Activated CD8-positive, alpha-beta memory T cell treated with anti-CD3 and anti-CD28 coated beads for 48 hours (primary cell): ENCODE results near the gene ACOT7.
A peak's percentile ranks its signal among the peaks of the same experiment; 100 is the strongest.
"Not testable (repeated sequence)": the region's sequence is repeated elsewhere in the genome, so short reads cannot be mapped to it uniquely, and the experiment has no call there.

Experiments
- DNase-seq, 3 experiments: peaks; one replicate each; pipeline ENCODE4 v3.0.0-alpha.2; 2020; ENCODE audit warnings: low read depth in 2 of 3, low spot score in 2 of 3

ACOT7 gene, protein sequence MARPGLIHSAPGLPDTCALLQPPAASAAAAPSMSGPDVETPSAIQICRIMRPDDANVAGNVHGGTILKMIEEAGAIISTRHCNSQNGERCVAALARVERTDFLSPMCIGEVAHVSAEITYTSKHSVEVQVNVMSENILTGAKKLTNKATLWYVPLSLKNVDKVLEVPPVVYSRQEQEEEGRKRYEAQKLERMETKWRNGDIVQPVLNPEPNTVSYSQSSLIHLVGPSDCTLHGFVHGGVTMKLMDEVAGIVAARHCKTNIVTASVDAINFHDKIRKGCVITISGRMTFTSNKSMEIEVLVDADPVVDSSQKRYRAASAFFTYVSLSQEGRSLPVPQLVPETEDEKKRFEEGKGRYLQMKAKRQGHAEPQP

DNA sequence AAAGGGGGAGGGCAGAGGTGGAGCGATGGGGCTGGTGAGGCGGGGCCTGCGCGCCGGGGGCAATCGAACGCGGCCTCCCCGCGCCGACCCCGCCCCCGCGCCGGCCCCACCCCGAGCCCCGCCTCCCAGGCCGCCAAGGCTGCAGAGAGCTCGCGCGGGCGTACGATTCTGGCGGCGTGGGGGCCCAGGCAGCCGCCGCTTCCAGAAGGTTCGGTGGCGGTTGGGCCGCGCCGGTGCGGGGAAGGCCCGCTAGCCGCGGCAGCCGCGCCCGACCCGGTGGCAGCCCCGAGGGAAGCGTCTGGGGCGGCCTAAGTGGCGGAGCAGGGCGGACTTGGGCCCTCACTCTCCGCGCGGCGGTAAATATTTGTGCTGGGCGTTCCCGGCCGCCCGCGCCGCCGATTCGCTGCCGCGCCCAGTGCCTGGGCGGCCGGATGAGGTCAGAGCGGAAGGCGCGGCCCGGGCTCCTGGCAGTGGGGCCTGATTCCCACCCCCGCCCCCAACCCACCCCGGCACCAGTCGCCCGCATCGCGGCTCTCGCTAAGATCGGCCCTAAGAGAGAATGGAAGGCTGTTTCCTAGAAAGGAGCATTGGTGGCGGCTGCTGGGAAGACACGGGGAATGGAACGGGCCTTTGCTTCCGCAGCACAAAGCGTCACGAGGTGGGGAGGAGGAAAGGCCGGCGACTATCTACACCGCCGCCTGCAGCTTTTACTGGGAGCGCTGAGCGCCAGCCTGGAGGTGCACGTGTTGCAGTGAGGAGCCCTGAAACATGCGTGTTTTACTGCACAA is at the start of gene ACOT7:
TSS of gene ACOT7 (minus strand) at position 368 of the 788 bp plus-strand sequence. CDS start 368 bp downstream, outside the sequence.
- peak; percentile 68 to 87 (median 83) for DNase-seq

DNA sequence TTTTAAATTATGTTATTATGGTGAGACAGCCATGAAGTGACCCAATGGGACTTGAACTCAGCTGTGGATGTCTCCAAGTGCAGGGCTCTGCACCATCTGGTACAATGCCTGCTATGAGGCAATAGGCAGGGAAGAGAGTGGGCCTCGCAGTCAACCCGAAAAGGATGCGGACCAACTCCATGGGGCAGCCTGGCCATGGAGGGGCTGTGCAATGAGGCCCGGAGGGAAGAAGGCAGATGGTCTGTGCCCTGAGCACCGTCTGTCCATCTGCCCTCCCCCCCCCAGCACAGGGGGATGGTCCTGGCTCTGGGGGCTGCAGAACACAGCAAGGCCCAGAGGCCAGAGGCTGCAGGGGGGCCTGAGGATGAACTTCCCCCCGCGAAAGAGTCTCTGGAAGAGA is 48.0 kb upstream of the ACOT7 start:
- no peak for DNase-seq

DNA sequence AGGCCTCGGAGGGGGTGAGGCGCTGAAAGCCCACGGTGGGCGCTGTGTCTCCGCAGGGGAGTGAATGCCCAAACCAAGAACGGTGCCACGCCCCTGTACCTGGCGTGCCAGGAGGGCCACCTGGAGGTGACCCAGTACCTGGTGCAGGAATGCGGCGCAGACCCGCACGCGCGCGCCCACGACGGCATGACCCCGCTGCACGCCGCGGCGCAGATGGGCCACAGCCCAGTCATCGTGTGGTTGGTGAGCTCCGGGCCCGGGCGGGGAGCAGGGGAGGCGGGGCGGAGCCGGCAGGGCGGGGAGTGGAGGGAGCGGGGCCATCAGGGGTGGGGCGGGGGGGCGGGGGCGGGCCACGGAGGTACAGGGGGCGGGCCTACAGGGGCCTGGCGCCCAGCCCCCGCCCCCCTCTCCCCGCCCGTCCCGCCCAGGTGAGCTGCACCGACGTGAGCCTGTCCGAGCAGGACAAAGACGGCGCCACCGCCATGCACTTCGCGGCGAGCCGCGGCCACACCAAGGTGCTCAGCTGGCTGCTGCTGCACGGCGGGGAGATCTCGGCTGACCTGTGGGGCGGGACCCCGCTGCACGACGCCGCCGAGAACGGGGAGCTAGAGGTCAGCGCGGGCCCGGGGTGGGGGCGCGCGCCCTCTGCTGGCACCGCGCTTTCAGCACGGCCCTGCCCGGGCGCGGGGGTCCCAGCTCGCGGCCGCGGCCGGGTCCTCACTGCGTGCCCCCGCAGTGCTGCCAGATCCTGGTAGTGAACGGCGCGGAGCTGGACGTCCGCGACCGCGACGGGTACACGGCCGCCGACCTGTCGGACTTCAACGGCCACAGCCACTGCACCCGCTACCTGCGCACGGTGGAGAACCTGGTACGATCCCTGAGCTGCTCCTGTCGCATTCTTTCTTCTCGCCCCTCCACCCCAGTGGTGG is 46.9 kb upstream of the ACOT7 start:
- DNase-seq: peak in 1 of 3 experiments; percentile 45

DNA sequence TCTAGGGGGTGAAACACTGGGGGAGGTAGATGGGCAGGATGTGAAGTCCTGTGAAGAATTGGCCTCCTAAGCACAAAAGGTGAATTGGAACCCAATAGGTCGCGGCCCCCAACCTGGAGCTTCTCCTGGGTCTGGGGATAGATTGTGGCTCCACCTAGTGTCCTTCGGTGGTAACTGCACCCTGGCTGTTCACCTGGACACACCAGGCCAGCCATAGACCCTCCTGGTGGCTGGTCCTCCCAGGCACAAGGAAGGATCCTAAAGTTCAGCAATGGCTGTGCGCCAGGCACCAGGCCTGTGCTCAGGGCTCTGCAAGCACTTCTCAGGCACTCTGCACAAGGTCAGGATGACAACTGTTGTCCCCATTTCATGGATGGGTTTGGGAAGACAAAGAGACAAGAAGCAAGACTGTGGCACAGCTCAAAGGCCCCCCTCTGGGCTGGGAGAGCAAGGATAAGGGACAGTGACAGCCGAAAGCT is 44.5 kb upstream of the ACOT7 start:
- no peak for DNase-seq

DNA sequence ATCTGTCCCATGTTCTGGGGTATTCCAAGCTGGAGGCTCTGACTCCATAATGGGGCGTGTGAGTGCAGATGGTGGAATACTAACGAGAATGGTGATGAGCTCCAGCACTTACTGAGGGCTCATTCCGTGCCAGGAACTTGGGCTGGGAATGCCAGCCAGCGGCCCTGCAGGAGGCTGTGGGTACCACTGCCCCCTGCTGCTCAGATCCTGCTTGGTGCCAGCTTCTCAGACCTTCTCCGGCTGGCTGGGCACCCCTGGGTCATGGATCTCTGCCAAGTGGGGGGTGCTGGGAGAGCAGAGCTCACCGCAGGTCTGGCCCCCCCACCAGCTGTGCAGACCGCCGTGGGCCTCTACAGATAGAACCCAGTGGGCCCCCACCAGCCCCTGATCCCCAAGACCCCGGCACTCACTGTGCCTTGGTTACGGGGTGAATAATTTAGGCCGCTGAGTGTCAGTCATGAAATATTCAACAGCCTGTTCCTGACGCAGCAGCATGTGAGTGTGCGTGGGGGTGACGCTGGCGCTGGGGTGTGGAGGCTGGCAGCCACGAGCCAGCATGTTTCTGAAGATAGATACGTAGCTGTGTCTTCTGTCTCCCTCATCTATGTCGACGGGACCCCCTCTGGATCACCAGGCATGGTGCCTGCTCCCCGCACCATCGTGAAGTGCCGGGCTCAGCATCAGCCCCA is 43.6 kb upstream of the ACOT7 start:
- not testable (repeated sequence) for DNase-seq

DNA sequence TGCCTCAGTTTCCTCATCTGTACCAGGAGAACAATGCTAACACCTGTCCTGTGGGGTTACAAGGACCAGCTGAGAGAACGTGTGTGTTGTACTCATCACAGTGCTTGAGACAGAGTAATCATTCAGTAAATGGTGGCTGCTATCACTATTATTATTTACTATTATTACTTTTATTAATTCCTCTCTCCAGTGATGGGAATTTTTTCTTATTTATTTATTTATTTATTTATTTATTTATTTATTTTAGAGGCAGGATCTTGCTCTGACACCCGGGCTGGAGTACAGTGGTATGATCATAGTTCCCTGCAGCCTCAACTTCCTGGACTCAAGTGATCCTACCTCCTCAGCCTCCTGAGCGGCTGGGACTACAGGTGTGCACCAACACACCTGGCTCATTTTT is 42.7 kb upstream of the ACOT7 start:
- not testable (repeated sequence) for DNase-seq

DNA sequence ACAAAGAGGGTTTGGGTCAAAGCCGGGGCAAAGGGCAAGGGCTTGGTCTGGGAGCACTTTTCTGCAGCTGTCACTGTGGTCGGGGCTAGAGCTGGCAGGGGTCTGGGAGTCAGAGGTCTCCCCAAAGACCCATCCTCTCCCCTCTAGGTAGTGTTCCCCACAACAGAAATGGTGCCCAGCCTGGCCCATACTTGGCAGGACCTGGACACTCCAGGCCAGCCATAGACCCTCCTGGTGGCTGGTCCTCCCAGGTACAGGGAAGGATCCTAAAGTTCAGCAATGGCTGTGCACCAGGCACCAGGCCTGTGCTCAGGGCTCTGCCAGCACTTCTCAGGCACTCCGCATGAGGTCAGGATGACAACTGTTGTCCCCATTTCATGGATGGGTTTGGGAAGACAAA is 42.0 kb upstream of the ACOT7 start:
- no peak for DNase-seq

DNA sequence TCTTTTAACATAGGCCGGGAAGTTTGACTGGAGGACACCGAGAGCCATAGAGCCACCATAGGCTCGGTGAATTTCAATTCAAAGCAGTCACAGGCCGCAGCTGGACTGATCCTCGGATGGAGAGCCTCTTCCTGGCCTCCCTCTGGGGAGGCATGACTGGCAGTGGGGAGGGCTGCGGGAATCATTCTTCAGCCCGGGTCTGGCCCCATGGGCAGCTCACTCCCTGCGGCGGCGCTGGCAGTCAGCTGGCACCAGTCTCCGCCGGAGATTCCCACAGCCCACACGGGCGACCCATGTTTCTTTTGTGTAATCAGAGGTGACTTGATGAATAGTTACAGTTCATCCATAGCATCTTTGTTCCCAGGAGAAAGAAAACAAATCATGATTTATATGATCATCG is 41.6 kb upstream of the ACOT7 start:
- DNase-seq: no peak

DNA sequence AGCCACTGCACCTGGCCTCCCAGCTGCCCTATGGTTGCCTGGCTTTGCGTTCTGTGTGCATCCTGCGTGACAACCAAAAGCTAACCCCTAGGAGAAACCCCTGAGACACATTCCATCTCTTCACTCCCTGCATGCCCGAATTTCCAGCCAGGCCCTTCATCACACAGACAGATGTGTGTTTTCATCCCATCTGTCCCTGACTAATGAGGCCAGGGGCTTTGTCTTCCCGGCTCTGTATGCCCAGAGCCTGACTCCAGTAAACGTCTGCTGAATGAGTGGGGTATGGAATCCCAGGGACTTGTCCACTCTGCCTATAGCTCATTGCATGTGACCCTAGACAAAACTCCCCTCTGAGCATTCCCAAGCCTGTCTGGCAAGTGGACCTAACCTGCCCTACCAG is 40.6 kb upstream of the ACOT7 start:
- no peak for DNase-seq

DNA sequence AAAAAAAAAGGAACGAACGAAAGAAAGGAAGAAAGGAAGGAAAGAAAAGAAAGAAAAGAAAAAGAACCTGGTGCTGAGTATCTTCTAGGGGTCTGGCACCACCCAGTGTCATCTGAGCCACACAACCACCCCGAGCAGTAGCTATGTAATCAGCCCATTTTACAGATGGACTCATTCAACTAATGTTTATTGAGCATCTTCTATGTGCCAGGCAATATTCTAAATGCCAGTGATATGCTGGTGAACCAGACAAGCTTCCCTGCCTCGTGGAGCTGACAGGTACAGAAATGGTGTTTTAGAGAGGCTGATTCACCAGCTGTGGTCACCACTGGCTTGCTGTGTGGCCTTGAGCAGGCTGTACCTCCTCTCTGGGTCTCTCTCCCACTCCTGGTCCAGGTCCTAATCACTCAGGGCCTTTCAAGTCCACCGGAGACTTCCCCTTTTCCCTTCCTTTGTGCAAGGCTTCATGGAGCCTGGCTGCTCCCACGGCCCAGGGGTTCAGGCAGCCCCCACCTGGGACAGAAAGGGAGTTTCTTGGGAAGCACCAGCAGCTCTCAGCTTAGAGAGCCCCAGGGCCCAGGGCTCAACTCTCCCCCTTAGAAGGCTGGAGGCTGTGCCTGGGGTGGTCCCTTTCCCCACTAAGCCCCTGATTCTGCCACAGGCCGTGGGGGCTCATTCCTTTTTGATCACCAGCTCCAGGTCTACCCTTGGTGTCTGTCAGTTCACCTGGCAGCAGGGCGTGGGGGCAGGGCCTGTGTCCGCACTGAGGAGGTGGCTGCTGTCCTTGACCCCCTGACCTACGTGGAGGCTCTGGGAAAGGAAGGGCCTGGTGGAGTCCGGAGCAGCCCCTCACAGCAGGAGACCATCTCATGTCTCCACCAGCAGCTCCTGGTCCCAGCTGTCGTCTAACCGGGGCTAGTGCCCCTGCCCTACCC is 38.3 kb upstream of the ACOT7 start:
- not testable (repeated sequence) for DNase-seq

DNA sequence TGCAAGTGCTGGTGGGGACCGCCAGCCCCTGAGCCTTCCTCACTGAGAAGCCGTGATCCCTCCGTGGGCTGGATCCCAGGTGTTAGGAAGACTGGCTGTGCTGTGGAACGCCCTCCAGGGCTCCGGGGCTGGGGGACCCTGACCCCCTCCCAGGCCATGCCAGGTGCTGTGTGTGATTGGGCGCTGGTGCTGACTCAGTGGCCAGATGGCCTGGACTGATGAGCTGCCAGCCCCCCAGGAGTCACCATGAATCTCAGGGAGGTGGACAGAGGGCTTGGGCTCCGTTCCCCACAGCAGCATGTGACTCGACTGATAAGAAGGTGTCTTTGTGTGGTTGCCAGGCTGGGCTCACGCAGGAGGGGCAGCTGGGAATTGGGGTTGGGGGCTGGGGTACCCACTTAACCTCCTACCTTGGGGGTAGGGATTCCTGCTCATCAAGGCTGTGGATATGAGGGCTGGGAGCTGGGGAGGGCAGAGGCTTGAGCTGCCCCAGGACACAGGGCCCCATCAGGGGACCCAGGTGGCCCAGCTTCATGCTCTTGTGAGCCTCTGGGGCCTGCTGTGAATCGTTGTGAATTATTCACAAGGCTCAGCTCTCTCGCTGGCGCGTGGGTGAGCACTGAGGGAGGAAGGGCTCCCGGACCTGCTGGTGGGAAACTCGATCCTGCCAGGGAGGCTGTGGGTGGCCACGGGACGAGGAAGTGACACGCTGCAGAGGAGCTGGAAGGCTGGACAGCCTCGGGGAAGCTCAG is 36.3 kb upstream of the ACOT7 start:
- not testable (repeated sequence) for DNase-seq

DNA sequence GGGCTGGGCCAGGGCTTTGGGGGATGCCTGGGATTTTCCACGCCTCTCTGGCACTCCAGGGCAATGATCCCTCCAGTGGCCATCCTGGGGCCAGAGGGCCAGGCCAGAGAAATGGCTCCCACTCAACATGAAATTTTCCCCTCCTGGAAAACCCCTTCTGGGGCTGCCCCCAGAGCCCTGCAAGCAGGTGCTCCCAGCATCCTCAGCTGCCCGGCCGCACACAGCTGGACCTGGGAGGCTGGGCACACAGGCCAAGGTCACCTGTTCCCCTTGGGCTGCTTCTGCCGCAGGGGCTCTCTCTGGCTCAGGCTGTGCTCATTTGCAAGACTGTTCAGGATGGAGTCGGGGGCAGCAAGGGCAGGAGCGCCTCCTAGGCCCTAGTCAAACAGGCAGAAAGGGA is 34.9 kb upstream of the ACOT7 start:
- not testable (repeated sequence) for DNase-seq

DNA sequence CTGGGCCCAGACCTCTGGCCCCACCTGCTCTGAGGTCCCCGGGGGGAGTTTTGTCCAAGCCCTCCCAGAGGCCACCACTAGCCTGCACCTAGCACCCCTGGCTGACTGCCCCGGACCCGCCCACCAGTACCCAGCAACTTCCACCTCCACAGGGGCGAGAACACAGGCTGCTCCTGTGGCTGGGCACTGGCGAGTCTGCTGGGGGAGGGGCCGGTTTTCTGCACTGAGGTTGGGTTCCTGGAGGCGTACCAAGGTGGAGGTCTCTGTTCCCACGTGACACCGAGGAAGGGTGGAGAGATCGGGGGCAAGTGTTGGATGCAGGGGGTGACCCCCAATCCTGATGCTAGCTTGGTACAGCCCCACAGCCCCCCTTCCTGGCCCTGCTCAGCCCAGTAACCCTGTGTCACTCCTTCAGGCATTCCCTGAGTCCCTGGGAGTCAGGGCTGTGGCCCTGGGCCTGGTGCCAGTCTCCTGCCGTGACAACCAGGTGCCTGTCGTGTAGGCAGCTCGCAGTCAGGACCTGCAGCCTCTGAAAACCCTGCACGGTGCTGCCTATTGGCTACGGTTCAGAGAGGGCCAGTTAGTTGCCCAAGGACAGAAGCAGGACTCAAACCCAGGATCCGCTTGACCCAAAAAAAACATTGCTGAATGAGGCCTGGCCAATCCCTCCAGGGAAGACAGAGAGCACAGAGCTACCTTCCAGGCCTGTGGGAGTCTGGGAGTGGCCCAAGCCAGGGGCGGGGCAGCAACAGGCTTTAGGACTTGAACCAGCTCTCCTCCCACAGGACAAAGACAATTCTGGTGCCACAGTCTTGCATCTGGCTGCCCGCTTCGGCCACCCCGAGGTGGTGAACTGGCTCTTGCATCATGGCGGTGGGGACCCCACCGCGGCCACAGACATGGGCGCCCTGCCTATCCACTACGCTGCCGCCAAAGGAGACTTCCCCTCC is 34.1 kb upstream of the ACOT7 start:
- DNase-seq: no peak

DNA sequence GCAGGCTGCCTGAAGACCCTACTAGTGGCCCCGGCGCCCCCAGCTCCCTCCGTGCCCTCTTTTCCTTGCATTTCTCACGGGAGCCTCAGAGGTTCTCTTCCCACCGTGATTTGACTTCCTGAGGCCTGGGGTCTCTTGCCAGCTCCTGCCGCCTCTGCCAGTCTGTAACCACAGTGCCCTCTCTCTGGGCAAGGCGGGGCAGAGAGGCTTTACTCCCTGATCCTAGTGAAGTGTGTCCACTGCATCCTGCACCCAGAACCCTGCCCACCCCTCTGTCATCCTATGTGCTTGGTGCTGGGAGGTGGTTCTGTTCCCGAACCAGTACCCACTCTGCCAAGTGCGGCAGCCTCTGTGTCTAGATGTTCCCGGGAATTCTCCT is 33.4 kb upstream of the ACOT7 start:
- no peak for DNase-seq

DNA sequence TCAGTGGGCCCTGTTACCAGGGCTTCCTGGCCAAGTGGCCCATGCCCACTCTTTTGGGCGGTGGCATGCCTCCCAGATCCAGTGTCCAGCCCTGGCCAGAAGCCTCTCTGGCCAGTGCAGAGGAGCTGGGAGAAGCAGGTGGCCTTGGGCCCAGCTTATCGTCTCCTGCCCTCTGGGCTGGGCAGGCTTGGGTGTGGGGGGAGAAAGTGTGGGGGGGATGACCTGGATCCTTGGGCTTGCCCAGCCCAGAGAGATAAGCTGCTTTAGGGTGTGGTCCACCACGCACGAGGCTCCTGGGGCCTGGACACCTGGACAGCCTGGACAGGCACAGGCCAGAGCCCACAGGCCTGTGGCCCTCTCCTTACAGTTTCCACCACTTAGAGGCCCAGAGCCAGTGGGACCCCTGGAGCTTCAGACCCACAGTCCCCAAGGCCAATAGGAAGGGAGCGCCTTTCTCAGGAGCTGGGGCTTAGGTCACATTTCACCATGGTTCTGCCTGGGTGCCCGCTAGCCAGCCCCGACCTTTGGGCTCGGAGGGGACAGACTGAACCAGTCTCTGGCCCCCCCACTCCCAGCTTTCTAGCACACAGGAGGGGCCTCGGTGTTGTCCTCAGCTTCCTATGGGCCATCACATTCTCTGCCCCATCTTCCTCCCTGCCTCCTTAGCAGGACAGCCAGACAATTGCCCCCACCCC is 32.9 kb upstream of the ACOT7 start:
- no peak for DNase-seq

DNA sequence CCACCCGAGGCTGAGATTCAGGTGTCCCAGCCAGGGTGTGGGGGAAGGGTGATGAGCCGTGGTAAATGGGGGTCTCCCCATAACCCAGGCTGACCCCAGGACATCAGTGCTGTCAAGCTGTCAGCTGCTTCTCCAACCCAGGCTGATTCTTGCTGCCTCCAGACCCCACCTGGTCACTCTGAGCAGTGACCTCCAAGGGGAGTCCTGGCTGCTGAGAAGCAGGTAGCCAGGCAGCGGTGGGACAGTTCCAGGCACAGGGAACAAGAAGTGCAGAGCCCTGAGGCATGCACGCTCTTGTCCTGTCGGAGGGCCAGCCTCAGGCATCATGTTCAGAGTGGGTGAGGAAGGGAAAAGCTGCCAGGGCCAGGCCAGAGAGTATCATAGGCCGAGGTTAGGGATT is 32.1 kb upstream of the ACOT7 start:
- no peak for DNase-seq
